T-helper 9 cell (primary cell): Measurements from ENCODE around the gene SS18.
"Not testable (repeated sequence)": the region's sequence is repeated elsewhere in the genome, so short reads cannot be mapped to it uniquely, and the experiment has no call there.

Source experiments
- DNase-seq: peaks from one replicate; pipeline ENCODE4 v3.0.0-alpha.2; 2020
- total RNA-seq, 2 donors: gene quantifications; one replicate each; lab custom pipeline; 2026; lab: John Stamatoyannopoulos, UW

Gene SS18
- 61.3 to 142 reads per million in 2 donors for total RNA-seq

- DNase-seq, result peak; percentile 82
Measured at GRCh38 chr18:26090130-26091046, at the start of gene SS18. Gene SS18, minus strand, starts transcription at chr18:26090613. Its CDS starts 44 bp downstream, at chr18:26090569.

GRCh38 chr18:26135548-26135947 is 45.1 kb upstream of the SS18 start:
- no peak for DNase-seq

GRCh38 chr18:26134107-26134506 is 43.7 kb upstream of the SS18 start:
- no peak for DNase-seq

- peak; percentile 26 for DNase-seq
Measured at GRCh38 chr18:26133652-26134051, 43.2 kb upstream of the SS18 start, which contains the start of gene PSMA8. Gene PSMA8, plus strand, starts transcription at chr18:26133869. Its CDS starts 97 bp downstream, at chr18:26133966.

- DNase-seq, result not testable (repeated sequence)
Measured at GRCh38 chr18:26128192-26128591, 37.8 kb upstream of the SS18 start.

- no peak for DNase-seq
Measured at GRCh38 chr18:26127786-26128185, 37.4 kb upstream of the SS18 start.

- DNase-seq, result not testable (repeated sequence)
Measured at GRCh38 chr18:26121994-26122393, 31.6 kb upstream of the SS18 start.

- no peak for DNase-seq
Measured at GRCh38 chr18:26121476-26121875, 31.1 kb upstream of the SS18 start.

- no peak for DNase-seq
Measured at GRCh38 chr18:26119246-26119645, 28.8 kb upstream of the SS18 start.

GRCh38 chr18:26104035-26104434 is 13.6 kb upstream of the SS18 start:
- no peak for DNase-seq

GRCh38 chr18:26103579-26103978 is 13.2 kb upstream of the SS18 start:
- DNase-seq, result no peak

- no peak for DNase-seq
Measured at GRCh38 chr18:26097563-26097962, 7.2 kb upstream of the SS18 start.

- no peak for DNase-seq
Measured at GRCh38 chr18:26096852-26097251, 6.4 kb upstream of the SS18 start.

GRCh38 chr18:26091047-26091630 is 726 bp upstream of the SS18 start:
- DNase-seq, result no peak

GRCh38 chr18:26089293-26090129 is 902 bp downstream of the SS18 start:
- DNase-seq, result no peak

- no peak for DNase-seq
Measured at GRCh38 chr18:26088487-26088886, 1.9 kb downstream of the SS18 start.

- DNase-seq, result no peak
Measured at GRCh38 chr18:26086959-26087358, 3.5 kb downstream of the SS18 start.

GRCh38 chr18:26085056-26085455 is 5.4 kb downstream of the SS18 start:
- no peak for DNase-seq

- no peak for DNase-seq
Measured at GRCh38 chr18:26083099-26083498, 7.3 kb downstream of the SS18 start.

- no peak for DNase-seq
Measured at GRCh38 chr18:26082475-26082874, 7.9 kb downstream of the SS18 start.

GRCh38 chr18:26074246-26074645 is 16.2 kb downstream of the SS18 start:
- no peak for DNase-seq

GRCh38 chr18:26073758-26074157 is 16.7 kb downstream of the SS18 start:
- no peak for DNase-seq

- no peak for DNase-seq
Measured at GRCh38 chr18:26071725-26072124, 18.7 kb downstream of the SS18 start.
